Endodermal cell (in vitro differentiated cells): Measurements from ENCODE around the gene IRS2. TPM values are rescaled to one million over a fixed set of nuclear protein-coding genes. Genes with fewer than 3 reads are reported as not detected.
A peak's percentile ranks its signal among the peaks of the same experiment; 100 is the strongest.

Experiments
- DNase-seq: peaks from one replicate; pipeline ENCODE4 v3.0.0-alpha.2; 2017
- H3K27ac ChIP-seq: 2 replicates; pipeline ENCODE4 v1.5.1; 2013; ENCODE audit warnings: mild to moderate bottlenecking, low read depth, low read length, moderate library complexity
- H3K27me3 ChIP-seq: 2 replicates; pipeline ENCODE4 v1.6.1; 2013; ENCODE audit warnings: mild to moderate bottlenecking, low read length, moderate library complexity; ENCODE audit not compliant: insufficient read depth, control insufficient read depth, poor library complexity, severe bottlenecking
- H3K36me3 ChIP-seq: 2 replicates; pipeline ENCODE4 v1.7.0; 2013; ENCODE audit warnings: mild to moderate bottlenecking, low read length, moderate library complexity; ENCODE audit not compliant: control insufficient read depth, insufficient read depth
- H3K4me1 ChIP-seq: one replicate; pipeline ENCODE4 v1.7.0; 2013; ENCODE audit warnings: low read length; ENCODE audit not compliant: control insufficient read depth, insufficient read depth
- H3K4me3 ChIP-seq: 2 replicates; pipeline ENCODE4 v1.5.1; 2013; ENCODE audit warnings: mild to moderate bottlenecking, low read length, moderate library complexity
- H3K9ac ChIP-seq: 2 replicates; pipeline ENCODE4 v1.6.1; 2013; ENCODE audit warnings: mild to moderate bottlenecking, low read length, moderate library complexity; ENCODE audit not compliant: poor library complexity, severe bottlenecking; ENCODE audit errors: extremely low read depth
- H3K9me3 ChIP-seq: 2 replicates; pipeline ENCODE4 v1.6.1; 2013; ENCODE audit warnings: mild to moderate bottlenecking, low read length, moderate library complexity; ENCODE audit not compliant: control insufficient read depth
- H3K27ac Mint-ChIP-seq: 2 replicates; pipeline ENCODE4 v1.8.0; 2020; ENCODE audit warnings: mixed read lengths
- H3K27me3 Mint-ChIP-seq: 2 replicates; pipeline ENCODE4 v1.8.0; 2021; ENCODE audit warnings: mild to moderate bottlenecking, mixed read lengths; ENCODE audit not compliant: insufficient read depth
- H3K36me3 Mint-ChIP-seq: 2 replicates; pipeline ENCODE4 v1.8.0; 2020; ENCODE audit warnings: low read depth, mixed read lengths
- H3K4me1 Mint-ChIP-seq: 2 replicates; pipeline ENCODE4 v1.8.0; 2020; ENCODE audit warnings: mixed read lengths
- H3K4me3 Mint-ChIP-seq: 2 replicates; pipeline ENCODE4 v1.8.0; 2020; ENCODE audit warnings: mild to moderate bottlenecking, moderate library complexity, mixed read lengths
- H3K9me3 Mint-ChIP-seq: 2 replicates; pipeline ENCODE4 v1.8.0; 2020; ENCODE audit warnings: mild to moderate bottlenecking, mixed read lengths
- CTCF ChIP-seq: fragments of 200-600 bp; sonication (generic); conservative IDR thresholded peaks from 2 replicates; pipeline ENCODE4 v1.5.0; 2021; ENCODE audit warnings: antibody characterized with exemption, mild to moderate bottlenecking
- WGBS, 2 experiments: methylation state at CpG; one replicate each; pipeline versions ENCODE4 v1.1.5 to v1.1.7; 2013; ENCODE audit warnings: missing lambda C conversion rate in 2 of 2, mixed read lengths in 1 of 2; ENCODE audit not compliant: insufficient coverage in 1 of 2, insufficient read length in 1 of 2; 5-methylcytosine and 5-hydroxymethylcytosine counted together
- total RNA-seq, 2 donors: library from RNA; stranded (reverse); fragmentation: NEBNext Ultra II Directional in 1 of 2; extraction: Animal tissue kit (Norgen Biotek cat#: 25700) in 1 of 2; gene quantifications; 2 replicates in 1 of 2; 3 replicates in 1 of 2; pipeline ENCODE4 v1.2.1, GENCODE V29; 2021

Gene IRS2
- total RNA-seq, 2 donors from 2014 or later: 16.9 to 23.7 TPM

GRCh38 chr13:109759609-109760008 is 26.8 kb downstream of the IRS2 start:
- Histone ChIP-seq H3K9me3 (no peaks in the 10 kb centered on the region), H3K36me3 (peaks cover 7% of the 10 kb centered on the region), H3K4me1 (no peaks in the 10 kb centered on the region), H3K9ac (no peak overlapping the region), H3K4me3 (no peak overlapping the region), H3K27me3 (no peaks in the 10 kb centered on the region), H3K27ac (no peak overlapping the region)
- Mint-ChIP-seq H3K27me3 (no peaks in the 10 kb centered on the region), H3K9me3 (no peaks in the 10 kb centered on the region), H3K36me3 (peaks cover 14% of the 10 kb centered on the region), H3K4me1 (peaks cover 14% of the 10 kb centered on the region), H3K4me3 (no peak overlapping the region), H3K27ac (no peak overlapping the region)
- DNase-seq: no peak
- WGBS, 2 experiments: 88 to 90% methylated on average over 2 to 3 of the region's 3 CpGs
- no peak for TF ChIP-seq CTCF

GRCh38 chr13:109758937-109759480 is 27.4 kb downstream of the IRS2 start:
- Histone ChIP-seq H3K9me3 (no peaks in the 10 kb centered on the region), H3K27me3 (no peaks in the 10 kb centered on the region), H3K9ac (no peak overlapping the region), H3K4me3 (no peak overlapping the region), H3K27ac (no peak overlapping the region), H3K4me1 (no peaks in the 10 kb centered on the region), H3K36me3 (peaks cover 12% of the 10 kb centered on the region)
- Mint-ChIP-seq H3K4me3 (no peak overlapping the region), H3K27me3 (no peaks in the 10 kb centered on the region), H3K4me1 (peaks cover 12% of the 10 kb centered on the region), H3K9me3 (no peaks in the 10 kb centered on the region), H3K27ac (peak overlapping the region; percentile 33), H3K36me3 (peaks cover 14% of the 10 kb centered on the region)
- WGBS, 2 experiments: 93 to 97% methylated on average over 9 to 15 of the region's 15 CpGs
- no peak for TF ChIP-seq CTCF
- DNase-seq: no peak

- Mint-ChIP-seq H3K9me3 (no peaks in the 10 kb centered on the region), H3K36me3 (peaks cover 32% of the 10 kb centered on the region), H3K4me3 (no peak overlapping the region), H3K27me3 (no peaks in the 10 kb centered on the region), H3K27ac (no peak overlapping the region), H3K4me1 (peaks cover 5% of the 10 kb centered on the region)
- Histone ChIP-seq H3K9ac (no peak overlapping the region), H3K4me1 (no peaks in the 10 kb centered on the region), H3K27me3 (no peaks in the 10 kb centered on the region), H3K36me3 (peaks cover 21% of the 10 kb centered on the region), H3K9me3 (no peaks in the 10 kb centered on the region), H3K27ac (no peak overlapping the region), H3K4me3 (no peak overlapping the region)
- TF ChIP-seq CTCF: no peak
- WGBS, 2 experiments: 94 to 100% methylated on average over 3 to 5 of the region's 5 CpGs
- no peak for DNase-seq
These were observed 29.6 kb downstream of the IRS2 start for GRCh38 chr13:109756778-109757177.
